Liver (tissue), 3 donors: ENCODE results near the gene TAS1R2.

ENCODE experiments used
- ATF3 ChIP-seq: IDR thresholded peaks from 2 replicates; pipeline ENCODE4 v1.6.1; 2016; ENCODE audit warnings: antibody characterized with exemption
- FOXA1 ChIP-seq: IDR thresholded peaks from 2 replicates; pipeline ENCODE4 v1.6.1; 2016; ENCODE audit warnings: antibody characterized with exemption
- RXRA ChIP-seq, 2 donors: IDR thresholded peaks; 2 replicates each; pipeline ENCODE4 v1.6.1; 2017 to 2018; ENCODE audit warnings: antibody characterized with exemption in 2 of 2, mild to moderate bottlenecking in 1 of 2
- TF ChIP-seq, protein P1 (sequence below): fragments of 150-350 bp; IDR thresholded peaks from 2 replicates; pipeline ENCODE4 v1.5.1; 2017; ENCODE audit warnings: improper control_type of control experiment, low read depth, low read length; ENCODE audit not compliant: missing input control
- TF ChIP-seq, protein P2 (sequence below): IDR thresholded peaks from 2 replicates; pipeline ENCODE4 v1.6.1; 2016; ENCODE audit warnings: antibody characterized with exemption, mild to moderate bottlenecking
- TF ChIP-seq, protein P3 (sequence below): IDR thresholded peaks from 2 replicates; pipeline ENCODE4 v1.6.1; 2016; ENCODE audit warnings: antibody characterized with exemption
- donor health status: healthy.
- donor health status: healthy.

GRCh38 chr1:18817795-18818435, 41.5 kb downstream of the TAS1R2 start:
- TF ChIP-seq, protein P1, sequence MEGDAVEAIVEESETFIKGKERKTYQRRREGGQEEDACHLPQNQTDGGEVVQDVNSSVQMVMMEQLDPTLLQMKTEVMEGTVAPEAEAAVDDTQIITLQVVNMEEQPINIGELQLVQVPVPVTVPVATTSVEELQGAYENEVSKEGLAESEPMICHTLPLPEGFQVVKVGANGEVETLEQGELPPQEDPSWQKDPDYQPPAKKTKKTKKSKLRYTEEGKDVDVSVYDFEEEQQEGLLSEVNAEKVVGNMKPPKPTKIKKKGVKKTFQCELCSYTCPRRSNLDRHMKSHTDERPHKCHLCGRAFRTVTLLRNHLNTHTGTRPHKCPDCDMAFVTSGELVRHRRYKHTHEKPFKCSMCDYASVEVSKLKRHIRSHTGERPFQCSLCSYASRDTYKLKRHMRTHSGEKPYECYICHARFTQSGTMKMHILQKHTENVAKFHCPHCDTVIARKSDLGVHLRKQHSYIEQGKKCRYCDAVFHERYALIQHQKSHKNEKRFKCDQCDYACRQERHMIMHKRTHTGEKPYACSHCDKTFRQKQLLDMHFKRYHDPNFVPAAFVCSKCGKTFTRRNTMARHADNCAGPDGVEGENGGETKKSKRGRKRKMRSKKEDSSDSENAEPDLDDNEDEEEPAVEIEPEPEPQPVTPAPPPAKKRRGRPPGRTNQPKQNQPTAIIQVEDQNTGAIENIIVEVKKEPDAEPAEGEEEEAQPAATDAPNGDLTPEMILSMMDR = no peak
- TF ChIP-seq, protein P2, sequence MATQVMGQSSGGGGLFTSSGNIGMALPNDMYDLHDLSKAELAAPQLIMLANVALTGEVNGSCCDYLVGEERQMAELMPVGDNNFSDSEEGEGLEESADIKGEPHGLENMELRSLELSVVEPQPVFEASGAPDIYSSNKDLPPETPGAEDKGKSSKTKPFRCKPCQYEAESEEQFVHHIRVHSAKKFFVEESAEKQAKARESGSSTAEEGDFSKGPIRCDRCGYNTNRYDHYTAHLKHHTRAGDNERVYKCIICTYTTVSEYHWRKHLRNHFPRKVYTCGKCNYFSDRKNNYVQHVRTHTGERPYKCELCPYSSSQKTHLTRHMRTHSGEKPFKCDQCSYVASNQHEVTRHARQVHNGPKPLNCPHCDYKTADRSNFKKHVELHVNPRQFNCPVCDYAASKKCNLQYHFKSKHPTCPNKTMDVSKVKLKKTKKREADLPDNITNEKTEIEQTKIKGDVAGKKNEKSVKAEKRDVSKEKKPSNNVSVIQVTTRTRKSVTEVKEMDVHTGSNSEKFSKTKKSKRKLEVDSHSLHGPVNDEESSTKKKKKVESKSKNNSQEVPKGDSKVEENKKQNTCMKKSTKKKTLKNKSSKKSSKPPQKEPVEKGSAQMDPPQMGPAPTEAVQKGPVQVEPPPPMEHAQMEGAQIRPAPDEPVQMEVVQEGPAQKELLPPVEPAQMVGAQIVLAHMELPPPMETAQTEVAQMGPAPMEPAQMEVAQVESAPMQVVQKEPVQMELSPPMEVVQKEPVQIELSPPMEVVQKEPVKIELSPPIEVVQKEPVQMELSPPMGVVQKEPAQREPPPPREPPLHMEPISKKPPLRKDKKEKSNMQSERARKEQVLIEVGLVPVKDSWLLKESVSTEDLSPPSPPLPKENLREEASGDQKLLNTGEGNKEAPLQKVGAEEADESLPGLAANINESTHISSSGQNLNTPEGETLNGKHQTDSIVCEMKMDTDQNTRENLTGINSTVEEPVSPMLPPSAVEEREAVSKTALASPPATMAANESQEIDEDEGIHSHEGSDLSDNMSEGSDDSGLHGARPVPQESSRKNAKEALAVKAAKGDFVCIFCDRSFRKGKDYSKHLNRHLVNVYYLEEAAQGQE = no peak
- no peak for TF ChIP-seq ATF3
- TF ChIP-seq, protein P3, sequence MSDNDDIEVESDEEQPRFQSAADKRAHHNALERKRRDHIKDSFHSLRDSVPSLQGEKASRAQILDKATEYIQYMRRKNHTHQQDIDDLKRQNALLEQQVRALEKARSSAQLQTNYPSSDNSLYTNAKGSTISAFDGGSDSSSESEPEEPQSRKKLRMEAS = no peak
- TF ChIP-seq FOXA1 = no peak
- TF ChIP-seq RXRA (IDR thresholded peaks at IDR 0.05) = no peak
